Erythroblast (primary cell): Measurements from ENCODE around the gene CA6.

ENCODE experiments used
- GATA1 ChIP-seq: IDR thresholded peaks from 2 replicates; pipeline ENCODE4 v1.6.1; 2011; ENCODE audit warnings: low read depth, mild to moderate bottlenecking, control low read depth, low read length, moderate library complexity
- POLR2A ChIP-seq: IDR thresholded peaks from 2 replicates; pipeline ENCODE4 v1.6.1; 2011; ENCODE audit warnings: mild to moderate bottlenecking, low read length

- TF ChIP-seq POLR2A (no peak), GATA1 (no peak)
Observed at GRCh38 chr1:9013819-9014218, 68.2 kb downstream of the CA6 start.
